Measurements from ENCODE around the gene SPECC1. TPM values are rescaled to one million over a fixed set of nuclear protein-coding genes. Genes with fewer than 3 reads are reported as not detected.

SPECC1 gene
- total and polyA plus RNA-seq, 2 of the 13 experiments (the other 11 are each of a cell fraction or from before 2014, with no cell fraction given), result 2.3 to 6.9 TPM

DNA sequence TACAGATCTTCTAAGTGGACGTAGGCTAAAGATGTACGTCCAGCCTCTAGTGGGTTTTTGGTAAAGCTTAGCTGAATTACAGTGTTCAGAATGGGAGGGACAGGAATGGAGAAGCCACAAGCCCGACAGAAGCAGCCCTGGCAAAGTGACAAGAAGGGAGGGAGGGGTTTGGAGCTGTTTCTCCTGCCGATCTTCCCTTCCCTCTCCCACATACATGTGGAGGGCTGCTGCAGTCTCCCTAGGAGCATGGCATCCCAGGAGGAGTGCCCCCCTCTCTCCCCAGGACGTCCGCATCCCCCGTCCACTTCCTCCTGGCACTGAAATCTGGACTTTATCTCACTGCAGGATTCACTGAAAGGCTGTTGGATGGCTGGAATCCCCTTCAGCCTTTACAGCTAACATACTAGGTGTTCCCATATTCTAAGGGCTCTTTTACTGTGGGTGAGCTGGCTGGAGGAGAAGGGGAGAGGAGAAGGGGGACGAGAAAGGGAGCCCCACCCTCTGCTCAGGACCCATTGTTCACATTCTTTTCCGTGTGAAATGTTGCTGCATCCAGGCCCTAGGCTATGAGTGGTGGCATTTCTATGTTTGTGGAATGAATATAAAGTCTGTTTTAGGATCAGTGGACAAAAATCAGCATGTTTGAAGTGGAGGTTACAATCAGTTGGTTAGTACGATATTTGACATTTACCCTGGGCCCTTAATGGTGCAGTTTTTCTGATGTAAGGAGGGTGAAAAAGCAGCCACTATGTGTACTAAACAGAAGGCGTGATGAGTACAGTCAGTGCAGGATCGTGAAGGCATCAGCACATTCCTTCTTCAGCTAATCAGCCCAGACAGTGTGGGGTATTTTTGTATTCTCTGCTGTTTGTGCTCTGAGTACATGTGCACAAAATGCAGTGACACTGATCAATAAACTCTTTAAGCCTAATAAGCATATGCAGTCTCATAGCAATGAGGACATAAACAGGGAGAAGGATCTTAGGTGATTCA, 94.6 kb downstream of the SPECC1 start:
- H3K4me3 ChIP-seq (replicated peaks in 1 of 3; ENCODE audit: insufficient read depth in 1 of 3, low read depth in 2 of 3, low read length in 3 of 3), result no peak overlapping the region
- H3K27ac ChIP-seq (ENCODE audit: extremely low read length, insufficient read depth, low read length), result no peak overlapping the region
- no peaks in the 10 kb centered on the region for H3K36me3 ChIP-seq (replicated peaks in 1 of 2; ENCODE audit: control insufficient read depth in 1 of 2, insufficient read depth in 2 of 2, low read length in 2 of 2)
- ATAC-seq, result no peak
- H3K79me2 ChIP-seq (ENCODE audit: insufficient read depth, low read length), result no peaks in the 10 kb centered on the region
- no peak for TF ChIP-seq ZNF34 (CRISPR knock-in tag; IDR thresholded peaks at IDR 0.05; ENCODE audit: borderline replicate concordance)
- TF ChIP-seq E2F5 (CRISPR knock-in tag; conservative IDR thresholded peaks at IDR 0.05), result no peak
- no peak for TF ChIP-seq XRCC5 (optimal IDR thresholded peaks at IDR 0.05; ENCODE audit: low read length)
- no peak for TF ChIP-seq TRAFD1 (CRISPR knock-in tag; IDR thresholded peaks at IDR 0.05; ENCODE audit: borderline replicate concordance)
- TF ChIP-seq ISX (CRISPR knock-in tag; conservative IDR thresholded peaks at IDR 0.05), result no peak
- no peak for TF ChIP-seq GTF3A (CRISPR knock-in tag; conservative IDR thresholded peaks at IDR 0.05)
- TF ChIP-seq POLR2AphosphoS5 (IDR thresholded peaks at IDR 0.05; ENCODE audit: low read depth, low read length), result no peak
- no peak for TF ChIP-seq TCF7 (IDR thresholded peaks at IDR 0.05; ENCODE audit: low read depth)
- no peak for TF ChIP-seq NFIC (IDR thresholded peaks at IDR 0.05; ENCODE audit: low read length)
- no peak for TF ChIP-seq SRF (IDR thresholded peaks at IDR 0.05; ENCODE audit: low read depth, low read length)
- no peak for TF ChIP-seq ZNF510 (CRISPR knock-in tag; IDR thresholded peaks at IDR 0.05; ENCODE audit: low read depth)
- ChIA-PET CTCF (ENCODE audit: low intra/inter-chr PET ratio, low total read pairs) (no interaction called here), POLR2A (no interaction called here)
- intact Hi-C loops (cut with micrococcal nuclease; ENCODE audit: unreplicated experiment), result no loop called here
- no peak overlapping the region for H2AFZ ChIP-seq (ENCODE audit: low read length)
- in situ Hi-C loops (cut with HindIII; ENCODE audit: extremely low pct_ligation_motif_present, low pct_unique_long_range_greater_than_20kb), result loop anchor here (10.0 kb wide), 1 partner anchor 109 kb away; no protein-coding TSS in a partner anchor
- DNase-seq (ENCODE audit: low spot score), result no peak
- FAIRE-seq, result no peak
- no peaks in the 10 kb centered on the region for H3K9me3 ChIP-seq (ENCODE audit: low read length)
- H3K4me2 ChIP-seq (ENCODE audit: low read depth, low read length), result no peak overlapping the region
- no peaks in the 10 kb centered on the region for H4K20me1 ChIP-seq (ENCODE audit: insufficient read depth, low read length)
- WGBS (ENCODE audit: low lambda C conversion rate), result 1% methylated on average over 11 of the region's 12 CpGs
- no TSS peak for BruUV-seq (replicated peaks)
- no peaks in the 10 kb centered on the region for H3K4me1 ChIP-seq (ENCODE audit: insufficient read depth, low read length)
- peaks cover 0 to 24% of the 10 kb centered on the region in 2 experiments; a peak in 2 of 5 replicates for H3K27me3 ChIP-seq (ENCODE audit: control insufficient read depth in 1 of 2, insufficient read depth in 2 of 2, low read length in 2 of 2)
- no peak overlapping the region for H3K9ac ChIP-seq (ENCODE audit: insufficient read depth, low read depth, low read length)
